K562 (cell line): ENCODE results near the gene KAZALD1. TPM values are rescaled to one million over a fixed set of nuclear protein-coding genes. Genes with fewer than 3 reads are reported as not detected.
A peak's percentile ranks its signal among the peaks of the same experiment; 100 is the strongest.

Experiments used
- ARID1B ChIP-seq: fragments of 450-650 bp; IDR thresholded peaks from 2 replicates; pipeline ENCODE4 v1.6.1; 2016; ENCODE audit warnings: antibody characterized with exemption, mild to moderate bottlenecking, inconsistent platforms
- BACH1 ChIP-seq: fragments of 200-800 bp; sonication (Bioruptor generic); IDR thresholded peaks from 2 replicates; pipeline ENCODE4 v1.6.1; 2016; ENCODE audit warnings: missing genetic modification characterization, missing compliant biosample characterization
- CBFA2T3 ChIP-seq: fragments of 450-650 bp; IDR thresholded peaks from 2 replicates; pipeline ENCODE4 v1.6.1; 2017
- CTBP1 ChIP-seq: fragments of 450-650 bp; IDR thresholded peaks from 2 replicates; pipeline ENCODE4 v1.6.1; 2016; ENCODE audit warnings: borderline replicate concordance
- HNRNPLL ChIP-seq: fragments of 200-400 bp; formaldehyde crosslinking; IDR thresholded peaks from 2 replicates; pipeline ENCODE4 v1.6.1; 2017; ENCODE audit warnings: low read length, low read depth, mild to moderate bottlenecking; ENCODE audit not compliant: poor library complexity, severe bottlenecking
- MAZ ChIP-seq, 2 experiments: fragments of 450-650 bp in 1 of 2; sonication (generic) in 1 of 2; formaldehyde crosslinking; IDR thresholded peaks in 1 of 2; conservative IDR thresholded peaks in 1 of 2; 2 replicates each; pipeline versions ENCODE4 v1.4.0 to v1.5.0; 2020; ENCODE audit warnings: mild to moderate bottlenecking in 1 of 2, missing genetic modification reagents in 1 of 2
- MYNN ChIP-seq, 2 experiments: sonication (generic); formaldehyde crosslinking in 1 of 2; IDR thresholded peaks; 2 replicates each; pipeline versions ENCODE4 v1.5.0 to v1.6.1; 2016 to 2020; ENCODE audit warnings: antibody characterized with exemption in 1 of 2, missing genetic modification reagents in 1 of 2
- NCOA1 ChIP-seq: fragments of 450-650 bp; IDR thresholded peaks from 2 replicates; pipeline ENCODE4 v1.6.1; 2016; ENCODE audit warnings: low read depth
- NFRKB ChIP-seq: fragments of 450-650 bp; IDR thresholded peaks from 2 replicates; pipeline ENCODE4 v1.6.1; 2016; ENCODE audit warnings: low read depth
- RB1 ChIP-seq: fragments of 450-650 bp; IDR thresholded peaks from 2 replicates; pipeline ENCODE4 v1.6.1; 2017; ENCODE audit warnings: low read depth, mild to moderate bottlenecking
- RFX1 ChIP-seq: fragments of 450-650 bp; IDR thresholded peaks from 2 replicates; pipeline ENCODE4 v1.6.1; 2016; ENCODE audit warnings: mild to moderate bottlenecking, moderate library complexity
- SPI1 ChIP-seq: IDR thresholded peaks from 2 replicates; pipeline ENCODE4 v1.6.1; 2011; ENCODE audit warnings: low read depth, low read length, control low read depth, borderline replicate concordance
- TEAD4 ChIP-seq, 2 experiments: sonication (generic) in 1 of 2; formaldehyde crosslinking in 1 of 2; IDR thresholded peaks; 2 replicates each; pipeline versions ENCODE4 v1.6.1 to v1.8.0; 2012 to 2022; ENCODE audit warnings: borderline replicate concordance in 1 of 2, inconsistent platforms in 1 of 2, low read length in 1 of 2, mild to moderate bottlenecking in 1 of 2, missing genetic modification reagents in 1 of 2
- TGIF2 ChIP-seq: sonication (generic); formaldehyde crosslinking; IDR thresholded peaks from 2 replicates; pipeline ENCODE4 v1.8.1; 2022; ENCODE audit warnings: mild to moderate bottlenecking, missing genetic modification reagents, moderate library complexity
- ZNF316 ChIP-seq: fragments of 450-650 bp; IDR thresholded peaks from 2 replicates; pipeline ENCODE4 v1.6.1; 2016
- ZNF347 ChIP-seq: fragments of 450-650 bp; formaldehyde crosslinking; IDR thresholded peaks from 2 replicates; pipeline ENCODE4 v1.4.0; 2020; ENCODE audit warnings: low read depth, mild to moderate bottlenecking, moderate library complexity
- ZNF766 ChIP-seq: fragments of 200-800 bp; sonication (Bioruptor generic); conservative IDR thresholded peaks from 2 replicates; pipeline ENCODE4 v1.6.1; 2016; ENCODE audit warnings: missing genetic modification characterization, missing compliant biosample characterization
- polyA plus RNA-seq, 8 experiments: library from polyadenylated mRNA; depleted of rRNA in 4 of 8; stranded (reverse) in 5 of 8; unstranded in 3 of 8; fragments of >200 nt; fragmentation: Nextera tagmentation in 2 of 8; fragmentation: Illumina TruSeq in 1 of 8; extraction: Ambion mirVana in 2 of 8; extraction: Trizol in 1 of 8; gene quantifications; 2 replicates each; pipeline versions ENCODE4 v1.2.1 to v1.2.3, GENCODE V29; 2011 to 2014; ENCODE audit warnings: inconsistent platforms in 1 of 8, missing spikeins in 1 of 8
- total RNA-seq, 7 experiments: library from RNA; depleted of rRNA in 6 of 7; stranded (reverse); fragments of >200 nt in 6 of 7; fragmentation: Illumina TruSeq in 2 of 7; extraction: Trizol in 2 of 7; gene quantifications; 2 replicates each; pipeline versions ENCODE4 v1.2.1 to v1.2.3, GENCODE V29; 2011 to 2021; ENCODE audit warnings: low replicate concordance in 1 of 7
- TF ChIP-seq, protein P1 (sequence below): sonication (generic); formaldehyde crosslinking; IDR thresholded peaks from 2 replicates; pipeline ENCODE4 v1.5.0; 2020; ENCODE audit warnings: missing genetic modification reagents
- TF ChIP-seq, protein P2 (sequence below), 2 experiments: fragments of 200-800 bp in 1 of 2; sonication (Bioruptor generic) in 1 of 2; sonication (generic) in 1 of 2; formaldehyde crosslinking in 1 of 2; IDR thresholded peaks in 1 of 2; conservative IDR thresholded peaks in 1 of 2; 2 replicates each; pipeline versions ENCODE4 v1.5.0 to v1.6.1; 2016 to 2020; ENCODE audit warnings: missing compliant biosample characterization in 1 of 2, missing genetic modification characterization in 1 of 2, missing genetic modification reagents in 1 of 2
- TF ChIP-seq, protein P3 (sequence below): sonication (generic); formaldehyde crosslinking; IDR thresholded peaks from 2 replicates; pipeline ENCODE4 v1.8.0; 2022; ENCODE audit warnings: mild to moderate bottlenecking, missing genetic modification reagents
- TF ChIP-seq, protein P4 (sequence below), 2 experiments: IDR thresholded peaks; 2 replicates each; pipeline ENCODE4 v1.6.1; 2012; ENCODE audit warnings: improper control_type of control experiment in 2 of 2, low read depth in 2 of 2, low read length in 2 of 2, borderline replicate concordance in 1 of 2
- TF ChIP-seq, protein P5 (sequence below): sonication (generic); formaldehyde crosslinking; IDR thresholded peaks from 2 replicates; pipeline ENCODE4 v1.8.1; 2022; ENCODE audit warnings: missing genetic modification reagents

The KAZALD1 gene
- total and polyA plus RNA-seq, 9 of the 15 experiments (the other 6 are each of a cell fraction or from before 2014, with no cell fraction given), result 0.15 to 10.0 (median 4.9) TPM

DNA sequence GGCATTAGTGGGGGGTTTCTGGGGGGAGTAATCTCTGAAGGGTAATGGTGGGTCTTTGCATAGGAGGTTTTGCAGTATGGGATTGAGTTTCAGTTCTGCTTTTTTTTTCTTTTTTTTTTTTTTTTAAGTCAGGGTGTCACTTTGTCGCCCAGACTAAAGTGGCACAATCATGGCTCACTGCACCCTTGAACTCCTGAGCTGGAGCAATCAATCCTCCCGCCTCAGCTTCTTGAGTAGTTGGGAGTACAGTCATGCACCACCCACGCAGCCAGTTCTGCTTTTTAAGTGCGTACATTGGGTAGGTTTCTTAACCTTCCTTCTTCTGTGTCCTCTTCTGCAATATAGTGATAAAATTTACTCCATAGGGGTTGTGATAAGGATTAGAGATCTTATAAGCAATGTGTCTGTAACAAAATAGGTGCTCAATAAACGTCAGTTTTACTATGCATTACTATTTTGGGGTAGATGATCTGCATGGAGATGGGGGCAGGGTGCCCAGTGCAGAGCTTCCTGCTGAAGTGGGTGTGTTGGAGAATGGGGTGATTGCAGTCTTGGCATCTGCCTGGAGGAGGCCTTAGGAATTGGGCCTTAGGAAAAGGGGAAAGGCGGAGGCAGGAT, 9.6 kb downstream of the KAZALD1 start (continued):
- TF ChIP-seq, protein P1, sequence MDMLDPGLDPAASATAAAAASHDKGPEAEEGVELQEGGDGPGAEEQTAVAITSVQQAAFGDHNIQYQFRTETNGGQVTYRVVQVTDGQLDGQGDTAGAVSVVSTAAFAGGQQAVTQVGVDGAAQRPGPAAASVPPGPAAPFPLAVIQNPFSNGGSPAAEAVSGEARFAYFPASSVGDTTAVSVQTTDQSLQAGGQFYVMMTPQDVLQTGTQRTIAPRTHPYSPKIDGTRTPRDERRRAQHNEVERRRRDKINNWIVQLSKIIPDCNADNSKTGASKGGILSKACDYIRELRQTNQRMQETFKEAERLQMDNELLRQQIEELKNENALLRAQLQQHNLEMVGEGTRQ (CRISPR knock-in tag), result no peak
- no peak for TF ChIP-seq NCOA1
- TF ChIP-seq ZNF347, result no peak
- peak; percentile 69 for TF ChIP-seq CBFA2T3
- TF ChIP-seq RFX1, result no peak
- TF ChIP-seq, protein P2, sequence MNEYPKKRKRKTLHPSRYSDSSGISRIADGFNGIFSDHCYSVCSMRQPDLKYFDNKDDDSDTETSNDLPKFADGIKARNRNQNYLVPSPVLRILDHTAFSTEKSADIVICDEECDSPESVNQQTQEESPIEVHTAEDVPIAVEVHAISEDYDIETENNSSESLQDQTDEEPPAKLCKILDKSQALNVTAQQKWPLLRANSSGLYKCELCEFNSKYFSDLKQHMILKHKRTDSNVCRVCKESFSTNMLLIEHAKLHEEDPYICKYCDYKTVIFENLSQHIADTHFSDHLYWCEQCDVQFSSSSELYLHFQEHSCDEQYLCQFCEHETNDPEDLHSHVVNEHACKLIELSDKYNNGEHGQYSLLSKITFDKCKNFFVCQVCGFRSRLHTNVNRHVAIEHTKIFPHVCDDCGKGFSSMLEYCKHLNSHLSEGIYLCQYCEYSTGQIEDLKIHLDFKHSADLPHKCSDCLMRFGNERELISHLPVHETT (CRISPR knock-in tag; conservative IDR thresholded peaks at IDR 0.05 in 1 of 2, IDR thresholded peaks at IDR 0.05 in 1 of 2), result peak in 1 of 2 experiments; percentile 24; a peak in 1 of 4 replicates
- peak; percentile 40 for TF ChIP-seq ARID1B
- TF ChIP-seq BACH1 (tag), result no peak
- TF ChIP-seq, protein P3, sequence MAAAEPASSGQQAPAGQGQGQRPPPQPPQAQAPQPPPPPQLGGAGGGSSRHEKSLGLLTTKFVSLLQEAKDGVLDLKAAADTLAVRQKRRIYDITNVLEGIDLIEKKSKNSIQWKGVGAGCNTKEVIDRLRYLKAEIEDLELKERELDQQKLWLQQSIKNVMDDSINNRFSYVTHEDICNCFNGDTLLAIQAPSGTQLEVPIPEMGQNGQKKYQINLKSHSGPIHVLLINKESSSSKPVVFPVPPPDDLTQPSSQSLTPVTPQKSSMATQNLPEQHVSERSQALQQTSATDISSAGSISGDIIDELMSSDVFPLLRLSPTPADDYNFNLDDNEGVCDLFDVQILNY (CRISPR knock-in tag), result no peak
- peak; percentile 68 for TF ChIP-seq HNRNPLL
- TF ChIP-seq MAZ (CRISPR knock-in tag; conservative IDR thresholded peaks at IDR 0.05 in 1 of 2, IDR thresholded peaks at IDR 0.05 in 1 of 2), result no peak
- TF ChIP-seq NFRKB, result no peak
- peak; percentile 95 for TF ChIP-seq ZNF766 (CRISPR knock-in tag)
- TF ChIP-seq, protein P4, sequence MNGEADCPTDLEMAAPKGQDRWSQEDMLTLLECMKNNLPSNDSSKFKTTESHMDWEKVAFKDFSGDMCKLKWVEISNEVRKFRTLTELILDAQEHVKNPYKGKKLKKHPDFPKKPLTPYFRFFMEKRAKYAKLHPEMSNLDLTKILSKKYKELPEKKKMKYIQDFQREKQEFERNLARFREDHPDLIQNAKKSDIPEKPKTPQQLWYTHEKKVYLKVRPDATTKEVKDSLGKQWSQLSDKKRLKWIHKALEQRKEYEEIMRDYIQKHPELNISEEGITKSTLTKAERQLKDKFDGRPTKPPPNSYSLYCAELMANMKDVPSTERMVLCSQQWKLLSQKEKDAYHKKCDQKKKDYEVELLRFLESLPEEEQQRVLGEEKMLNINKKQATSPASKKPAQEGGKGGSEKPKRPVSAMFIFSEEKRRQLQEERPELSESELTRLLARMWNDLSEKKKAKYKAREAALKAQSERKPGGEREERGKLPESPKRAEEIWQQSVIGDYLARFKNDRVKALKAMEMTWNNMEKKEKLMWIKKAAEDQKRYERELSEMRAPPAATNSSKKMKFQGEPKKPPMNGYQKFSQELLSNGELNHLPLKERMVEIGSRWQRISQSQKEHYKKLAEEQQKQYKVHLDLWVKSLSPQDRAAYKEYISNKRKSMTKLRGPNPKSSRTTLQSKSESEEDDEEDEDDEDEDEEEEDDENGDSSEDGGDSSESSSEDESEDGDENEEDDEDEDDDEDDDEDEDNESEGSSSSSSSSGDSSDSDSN (IDR thresholded peaks at IDR 0.05; ENCODE audit: borderline replicate concordance in 1 of 2, low read depth in 2 of 2, low read length in 2 of 2), result 0 out of 4 replicates have a peak, but pooled peaks of 1 of the 2 experiments have one; percentile 25
- TF ChIP-seq CTBP1, result no peak
- TF ChIP-seq TGIF2 (CRISPR knock-in tag), result no peak
- TF ChIP-seq SPI1, result peak; percentile 92
- no peak for TF ChIP-seq RB1
- peak; percentile 73 for TF ChIP-seq TEAD4 (IDR thresholded peaks at IDR 0.05; ENCODE audit: low read length)
- TF ChIP-seq TEAD4 (CRISPR knock-in tag; IDR thresholded peaks at IDR 0.05; ENCODE audit: borderline replicate concordance), result no peak
- TF ChIP-seq ZNF316, result no peak
- no peak for TF ChIP-seq MYNN (IDR thresholded peaks at IDR 0.05)
- no peak for TF ChIP-seq MYNN (CRISPR knock-in tag; IDR thresholded peaks at IDR 0.05)
- TF ChIP-seq, protein P5, sequence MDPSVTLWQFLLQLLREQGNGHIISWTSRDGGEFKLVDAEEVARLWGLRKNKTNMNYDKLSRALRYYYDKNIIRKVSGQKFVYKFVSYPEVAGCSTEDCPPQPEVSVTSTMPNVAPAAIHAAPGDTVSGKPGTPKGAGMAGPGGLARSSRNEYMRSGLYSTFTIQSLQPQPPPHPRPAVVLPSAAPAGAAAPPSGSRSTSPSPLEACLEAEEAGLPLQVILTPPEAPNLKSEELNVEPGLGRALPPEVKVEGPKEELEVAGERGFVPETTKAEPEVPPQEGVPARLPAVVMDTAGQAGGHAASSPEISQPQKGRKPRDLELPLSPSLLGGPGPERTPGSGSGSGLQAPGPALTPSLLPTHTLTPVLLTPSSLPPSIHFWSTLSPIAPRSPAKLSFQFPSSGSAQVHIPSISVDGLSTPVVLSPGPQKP (CRISPR knock-in tag), result no peak
